Posterior cingulate gyrus (tissue), 11 donors: Measurements from ENCODE around the gene KCTD1.

Experiments used
- DNase-seq, 10 donors: peaks; one replicate each; pipeline versions ENCODE4 v3.0.0 to v3.0.0-alpha.2; 2020 to 2021; ENCODE audit warnings: mixed read lengths in 3 of 10
- intact Hi-C: fragments of 100-400 bp; cut with DNase I; formaldehyde crosslinking; loops from one replicate; pipeline ENCODE4 v1.15.1; 2023

Gene KCTD1

DNA sequence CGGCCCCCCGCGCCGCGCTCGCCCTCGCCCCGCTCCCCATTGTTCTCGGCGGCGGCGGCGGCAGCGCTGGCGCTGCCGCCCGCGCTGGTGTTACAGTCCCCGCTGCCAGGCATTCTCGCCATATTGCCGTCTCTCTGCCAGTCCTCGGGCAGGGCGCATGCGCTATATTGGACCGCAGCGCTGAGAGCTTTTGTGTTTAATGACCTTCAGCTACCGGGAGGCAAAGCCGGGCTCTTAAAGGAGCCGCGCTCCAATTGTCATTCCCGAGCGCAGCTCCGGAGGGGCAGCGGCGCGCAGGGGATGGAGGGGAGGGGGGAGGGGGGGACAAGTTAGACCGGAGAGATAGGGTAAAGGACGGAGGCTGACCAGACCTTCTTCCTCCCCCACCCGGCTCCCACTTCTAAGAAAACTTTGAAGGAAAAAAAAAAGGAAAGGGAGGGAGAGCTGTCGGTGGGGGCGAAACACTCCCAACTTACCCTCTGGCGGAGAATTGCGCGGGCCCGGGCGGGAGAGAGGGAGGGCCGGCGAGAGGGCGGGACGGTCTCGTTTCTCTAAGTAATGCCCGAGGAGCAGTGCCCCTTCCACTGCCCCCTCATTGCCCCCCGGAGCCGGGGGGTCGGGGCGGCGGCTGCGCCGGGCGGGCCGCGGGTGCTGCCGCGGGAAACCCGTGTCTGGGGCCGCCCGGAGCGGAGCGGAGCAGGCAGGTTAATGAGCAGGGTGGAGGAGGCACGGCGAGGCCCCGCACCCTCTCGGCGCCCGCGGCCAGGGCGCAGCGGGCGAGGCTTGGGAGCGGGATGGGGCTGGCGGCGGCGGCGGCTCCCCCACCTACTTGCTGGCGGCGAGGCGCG lies at the start of gene KCTD1:
KCTD1 (minus strand) TSS at position 139 of the 848 bp plus-strand sequence; CDS start at position 122, 17 bp downstream.
- DNase-seq: peak; percentile 70 to 95 (median 76)
- intact Hi-C loops: loop anchor here (2.0 to 10.0 kb wide), 2 partner anchors 94 to 108 kb away; no protein-coding TSS in a partner anchor

DNA sequence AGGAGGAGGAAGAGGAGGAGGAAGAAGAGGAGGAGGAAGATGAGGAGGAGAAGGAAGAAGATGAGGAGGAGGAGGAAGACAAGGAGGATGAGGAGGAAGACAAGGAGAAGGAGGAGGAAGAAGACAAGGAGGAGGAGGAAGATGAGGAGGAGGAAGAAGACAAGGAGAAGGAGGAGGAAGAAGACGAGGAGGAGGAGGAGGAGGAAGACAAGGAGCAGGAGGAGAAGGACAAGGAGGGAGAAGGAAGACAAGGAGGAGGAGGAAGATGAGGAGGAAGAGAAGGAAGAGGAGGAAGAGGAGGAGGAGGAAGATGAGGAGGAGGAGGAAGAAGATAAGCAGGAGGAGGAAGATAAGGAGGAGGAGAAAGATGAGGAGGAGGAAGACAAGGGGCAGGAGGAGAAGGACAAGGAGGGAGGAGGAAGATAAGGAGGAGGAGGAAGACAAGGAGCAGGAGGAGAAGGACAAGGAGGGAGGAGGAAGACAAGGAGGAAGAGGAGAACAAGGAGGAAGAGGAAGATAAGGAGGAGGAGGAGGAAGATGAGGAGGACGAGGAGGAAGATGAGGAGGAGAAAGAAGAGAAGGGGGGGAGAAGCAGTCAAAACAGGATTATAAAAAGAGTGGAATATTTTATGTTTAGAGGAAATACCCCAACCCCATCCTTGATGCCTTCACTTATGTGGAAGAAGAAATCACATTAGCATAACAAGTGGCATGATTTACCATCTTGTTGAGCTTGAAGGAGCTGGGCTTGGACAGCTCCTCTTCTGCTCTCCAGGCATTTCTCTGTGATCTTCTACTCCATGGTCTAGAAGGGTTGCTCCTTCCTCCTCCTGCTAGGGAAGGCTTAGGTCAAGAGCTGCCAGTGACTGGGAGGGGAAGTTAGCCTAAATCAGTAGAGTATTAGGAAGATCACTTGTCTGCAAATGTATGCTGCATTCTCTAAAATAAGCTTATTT lies 45.3 kb upstream of the KCTD1 start:
- no peak for DNase-seq
- intact Hi-C loops: no loop called here

DNA sequence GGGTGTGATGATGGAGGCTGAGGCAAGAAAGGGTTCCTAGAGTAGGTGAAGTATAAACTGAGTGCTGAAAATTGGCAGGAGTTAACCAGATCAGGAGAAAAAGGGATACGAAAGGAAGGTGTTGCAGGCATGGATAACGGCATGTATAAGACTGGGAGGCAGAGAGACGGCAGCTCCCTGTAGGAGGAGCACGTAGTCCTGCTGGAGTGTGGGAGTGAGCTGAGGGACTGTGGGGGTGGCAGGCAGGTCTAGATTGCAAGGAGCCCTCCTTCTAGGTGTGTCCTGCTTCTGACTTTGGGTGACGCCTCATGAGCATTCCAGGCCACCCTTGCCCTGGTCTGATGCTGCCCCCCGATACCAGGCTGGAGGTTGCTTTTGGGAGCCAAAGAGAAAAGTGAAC lies 36.4 kb upstream of the KCTD1 start:
- no peak for DNase-seq
- intact Hi-C loops: no loop called here

DNA sequence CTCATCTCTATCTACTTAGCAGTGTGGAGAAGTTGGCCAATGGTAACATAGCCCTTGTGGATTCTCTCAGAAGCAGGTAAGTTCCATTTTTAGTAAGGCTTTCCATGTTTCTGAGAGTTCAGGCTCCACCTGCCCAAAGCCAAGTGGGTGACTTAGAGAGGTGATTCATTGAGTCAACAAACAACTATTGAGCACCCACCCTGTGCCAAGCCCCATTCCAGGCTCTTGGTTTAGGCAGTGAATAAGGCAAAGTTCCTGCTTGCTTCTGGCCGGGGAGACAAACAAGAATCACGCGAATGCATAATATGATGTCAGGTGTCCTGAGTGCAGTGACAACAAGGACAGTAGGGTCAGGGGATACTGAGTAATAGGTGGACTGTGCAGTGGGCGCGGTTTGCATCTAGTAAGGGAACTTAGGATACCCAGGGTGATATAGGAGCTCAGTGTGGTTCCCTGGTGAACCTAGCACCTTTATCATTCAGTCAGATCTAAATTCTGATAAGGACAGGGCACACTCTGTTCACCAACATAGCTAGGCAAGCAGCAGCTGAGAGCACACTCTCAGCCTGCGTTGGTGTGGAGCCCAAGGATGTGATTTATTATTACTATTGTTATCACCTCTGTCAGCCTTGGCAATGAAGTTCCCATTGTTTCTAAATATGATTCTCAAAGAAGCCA lies 31.7 kb upstream of the KCTD1 start:
- DNase-seq: no peak
- intact Hi-C loops: no loop called here

DNA sequence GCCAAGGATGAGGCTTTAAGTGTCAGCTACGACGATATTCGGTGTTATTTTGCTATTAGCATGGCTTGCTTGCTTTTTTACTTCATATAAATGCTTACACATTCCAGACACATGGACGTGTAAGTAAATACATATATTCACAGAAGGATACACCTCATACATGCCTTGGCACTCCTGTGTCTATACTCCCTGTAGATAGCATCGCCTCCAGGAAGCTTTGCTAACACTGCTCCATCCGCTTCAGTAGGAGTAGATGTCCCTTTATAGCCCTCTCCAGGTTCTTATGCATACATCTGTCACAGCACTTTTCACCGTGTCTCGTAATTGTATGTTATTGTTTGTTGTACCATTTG lies 27.5 kb upstream of the KCTD1 start:
- intact Hi-C loops: no loop called here
- DNase-seq: no peak

DNA sequence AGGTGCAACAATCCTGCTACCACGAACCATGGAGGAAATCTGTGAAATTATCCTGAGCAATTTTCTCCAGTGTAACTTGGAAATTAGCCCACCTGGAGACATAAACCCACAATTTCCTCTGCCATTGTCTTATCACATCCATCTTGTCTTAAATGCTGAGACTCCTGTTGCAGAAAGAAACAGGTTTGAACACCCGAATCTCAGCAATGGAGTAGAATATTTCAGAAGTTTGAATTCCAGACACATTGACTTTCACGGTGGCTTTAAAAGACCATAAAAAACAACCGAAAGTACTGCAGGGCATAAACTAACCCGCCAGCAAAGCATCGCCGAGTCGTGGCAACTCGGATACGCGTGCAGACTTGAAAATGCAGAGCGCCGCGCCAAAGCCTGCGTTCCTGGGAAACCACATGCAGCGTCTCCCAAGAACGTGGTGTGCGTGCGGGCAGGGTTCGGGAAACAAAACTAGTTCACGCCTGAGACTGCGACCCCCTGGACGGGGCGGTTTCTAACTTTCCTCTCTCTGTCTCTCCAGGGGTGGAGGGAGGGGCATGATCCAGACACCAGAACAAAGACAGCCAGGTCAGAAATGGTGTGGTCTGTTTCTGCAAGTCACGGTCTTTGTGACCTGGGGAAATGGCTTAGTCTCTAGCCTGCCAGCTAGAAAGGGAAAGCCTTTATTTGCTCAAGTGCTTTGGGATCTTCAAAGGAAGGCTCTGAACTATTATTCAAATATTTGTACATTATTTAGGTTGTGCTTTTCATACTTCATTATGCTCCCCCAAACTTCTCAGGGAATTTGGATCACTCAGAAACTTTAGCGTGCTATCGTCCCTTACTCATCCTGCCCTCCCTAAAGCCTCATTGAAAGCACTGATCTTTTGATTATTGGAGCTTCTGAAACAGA lies 26.9 kb upstream of the KCTD1 start:
- intact Hi-C loops: no loop called here
- peak in 9 of 10 donors; percentile 28 to 92 (median 59) for DNase-seq

DNA sequence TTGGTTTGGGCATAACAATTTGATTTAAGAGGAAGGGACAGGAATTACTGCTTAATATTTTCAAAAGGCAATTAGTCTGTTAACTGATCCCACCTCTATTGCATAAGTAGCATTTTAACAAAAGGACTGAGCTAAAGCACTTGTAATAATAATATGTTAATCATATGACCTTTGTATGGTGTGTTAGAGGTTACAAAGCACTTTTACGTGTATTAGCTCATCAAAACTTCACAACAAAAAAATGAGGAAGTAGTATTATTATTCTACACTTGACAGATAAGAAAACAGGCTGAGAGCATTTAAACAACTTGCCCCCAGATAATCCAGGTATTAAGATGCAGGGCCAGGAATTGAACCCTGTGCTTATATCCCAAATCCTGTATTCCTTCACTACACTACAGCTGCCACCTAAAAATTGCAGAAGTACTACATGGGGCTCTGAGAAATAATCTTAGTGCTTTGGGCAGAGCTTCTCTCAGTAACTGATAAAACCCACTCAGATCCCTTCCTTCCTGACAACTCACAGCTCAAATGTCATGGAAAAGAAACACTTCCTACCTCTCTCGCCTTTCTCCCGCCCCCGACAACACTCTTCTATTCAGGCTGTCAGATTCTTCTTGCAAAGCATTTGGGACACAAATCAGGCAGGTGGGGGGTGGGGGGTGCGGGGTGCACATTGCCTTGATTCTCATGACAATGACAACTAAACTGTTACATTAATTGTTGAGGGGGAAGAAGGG lies 20.7 kb upstream of the KCTD1 start:
- intact Hi-C loops: no loop called here
- peak in 2 of 10 donors; percentile 12 to 42 for DNase-seq

DNA sequence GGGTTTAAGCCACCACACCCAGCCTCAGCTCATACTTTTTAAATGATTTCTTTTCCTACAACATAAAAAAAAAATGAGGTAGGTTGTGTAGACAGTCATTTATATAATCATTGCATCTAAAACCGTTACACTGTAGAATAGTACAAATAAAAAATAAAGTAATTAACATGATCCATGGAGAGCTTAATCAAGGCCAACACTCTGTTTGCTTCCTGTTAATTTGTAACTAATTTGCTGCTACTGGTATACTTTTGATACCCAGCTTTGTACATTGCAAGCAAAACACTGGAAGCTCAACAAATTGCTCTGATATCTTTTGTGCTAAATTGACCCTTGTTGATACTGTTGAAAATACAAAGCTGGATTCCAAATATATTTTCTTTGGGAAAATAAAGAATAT lies 20.2 kb upstream of the KCTD1 start:
- intact Hi-C loops: no loop called here
- DNase-seq: no peak

DNA sequence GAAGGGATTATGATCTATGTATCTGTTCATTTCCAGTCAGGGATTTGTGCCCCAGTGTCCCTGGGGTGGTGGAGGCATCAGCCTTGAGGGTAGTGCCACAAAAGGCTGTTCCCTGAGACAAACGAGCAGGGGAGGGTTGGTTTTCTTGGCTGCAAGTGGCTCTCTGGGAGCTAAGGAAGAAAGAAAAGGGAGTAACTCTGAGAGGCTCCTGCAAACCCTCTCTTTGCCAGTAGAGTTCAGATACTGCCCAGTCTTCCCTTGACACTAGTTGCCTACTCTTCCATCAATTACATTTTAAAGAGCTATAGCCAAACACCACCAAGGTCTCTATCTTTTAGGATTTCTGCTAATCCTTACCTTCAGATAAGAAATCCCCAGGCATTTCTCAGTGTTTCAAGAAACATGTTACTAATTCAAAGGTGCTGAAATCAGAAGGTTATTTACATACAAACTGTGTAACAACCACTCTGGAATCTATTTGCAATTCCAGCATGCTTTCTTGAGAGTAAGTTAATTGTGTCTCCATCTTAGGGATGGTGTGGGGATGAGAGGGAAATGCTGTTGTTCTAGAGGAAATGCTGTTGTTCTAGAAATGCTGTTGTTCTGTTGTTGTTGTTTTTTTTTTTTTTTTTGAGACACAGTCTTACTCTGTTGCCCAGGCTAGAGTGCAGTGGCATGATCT lies 18.7 kb upstream of the KCTD1 start:
- intact Hi-C loops: no loop called here
- DNase-seq: no peak

DNA sequence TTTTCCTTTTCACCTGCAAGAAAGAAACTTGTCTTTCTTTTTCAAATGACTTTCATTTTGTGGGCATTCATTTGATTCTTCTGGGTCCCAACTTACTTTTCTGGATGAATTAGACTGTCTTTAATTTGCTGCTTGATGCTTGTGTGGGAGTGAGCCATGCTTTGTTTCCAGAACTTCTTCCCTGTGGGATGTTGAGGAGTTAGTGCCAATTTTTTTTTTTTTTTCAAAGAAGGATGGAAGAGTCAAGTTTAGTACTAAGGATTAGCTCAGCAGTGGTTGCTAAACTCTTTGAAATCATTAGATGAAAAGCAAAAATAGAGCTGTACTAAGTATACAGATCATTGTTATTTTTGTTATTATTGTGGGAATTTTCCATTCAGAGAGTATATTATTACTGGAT lies 17.2 kb upstream of the KCTD1 start:
- intact Hi-C loops: no loop called here

DNA sequence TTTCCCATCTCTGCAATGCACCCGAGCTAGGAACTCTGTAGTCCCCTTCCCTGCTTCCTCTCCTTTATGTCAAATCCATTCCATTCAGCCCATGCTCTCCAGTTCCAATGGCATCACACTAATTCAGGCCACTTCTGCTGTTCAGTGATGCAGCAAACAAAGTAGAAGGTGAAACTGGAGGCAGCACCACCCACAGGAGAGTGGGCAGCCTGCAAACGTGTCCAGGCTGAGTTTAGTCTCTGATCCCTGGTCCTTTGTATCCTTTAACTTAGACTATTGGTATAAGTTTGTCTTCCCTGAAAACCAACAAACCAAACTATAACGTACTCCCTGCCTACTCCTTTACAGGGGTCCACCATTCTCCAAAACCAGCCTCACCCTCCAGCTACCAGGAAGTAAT lies 14.7 kb upstream of the KCTD1 start:
- intact Hi-C loops: no loop called here

More for the DNA sequence above, 17.2 kb upstream of the KCTD1 start:
- DNase-seq: no peak

DNA sequence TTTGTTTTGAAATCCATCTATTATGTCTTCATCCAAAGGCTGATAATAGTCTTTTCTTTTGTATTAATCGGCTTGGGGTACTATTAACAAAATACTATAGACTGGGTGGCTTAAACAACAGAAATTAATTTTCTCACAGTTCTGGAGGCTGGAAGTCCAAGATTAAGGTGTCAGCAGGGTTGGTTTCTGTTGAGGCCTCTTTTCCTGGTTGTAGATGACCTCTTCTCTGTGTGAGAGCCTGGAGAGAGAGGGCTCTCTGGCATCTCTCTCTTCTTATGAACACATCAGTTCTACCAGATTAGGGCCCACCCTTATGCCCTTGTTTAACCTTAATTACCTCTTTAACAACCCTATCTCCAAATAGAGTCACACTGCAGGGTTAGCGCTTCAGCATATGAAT lies 14.2 kb upstream of the KCTD1 start:
- intact Hi-C loops: no loop called here
- no peak for DNase-seq

More for the DNA sequence above, 14.7 kb upstream of the KCTD1 start:
- peak in 1 of 10 donors; percentile 62 for DNase-seq

DNA sequence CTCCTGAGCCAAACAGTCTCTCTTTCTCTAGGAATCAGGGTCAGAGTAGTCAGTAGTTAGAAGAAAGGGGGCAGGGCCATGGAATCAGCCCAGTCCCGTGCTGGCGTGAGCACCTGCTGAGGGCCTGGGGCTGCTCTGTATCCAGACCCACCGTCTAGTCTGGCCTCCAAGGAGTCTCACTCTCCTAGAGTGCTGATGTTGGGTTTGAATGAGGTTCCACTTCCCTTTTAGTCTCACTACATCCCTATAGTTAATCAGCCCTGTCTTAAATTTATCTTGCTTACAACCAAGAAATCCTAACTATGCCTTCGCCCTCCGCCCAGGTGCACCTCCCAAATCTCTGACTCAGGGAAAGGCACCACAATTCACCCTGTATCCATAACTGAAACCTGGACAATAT lies 13.4 kb upstream of the KCTD1 start:
- intact Hi-C loops: no loop called here
- peak in 1 of 10 donors; percentile 29 for DNase-seq

DNA sequence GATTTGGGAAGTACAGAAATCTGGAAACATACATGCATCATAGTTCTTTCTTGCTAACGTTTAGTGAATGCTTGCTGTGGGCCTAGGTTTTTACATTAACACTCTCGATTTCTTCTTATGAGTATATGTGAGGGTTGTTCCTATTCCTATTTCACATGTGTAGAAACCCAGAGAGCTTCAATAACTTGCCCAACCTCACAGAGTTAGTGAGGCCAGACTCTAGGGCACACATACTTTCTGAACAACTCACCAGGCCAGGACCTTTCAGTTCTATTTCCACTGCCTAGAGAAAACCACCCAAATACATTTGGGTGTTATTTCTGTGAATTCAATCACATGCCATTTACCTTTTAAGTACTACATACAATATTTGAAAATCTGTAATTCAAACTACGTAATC lies 8.2 kb upstream of the KCTD1 start:
- DNase-seq: no peak
- intact Hi-C loops: no loop called here

DNA sequence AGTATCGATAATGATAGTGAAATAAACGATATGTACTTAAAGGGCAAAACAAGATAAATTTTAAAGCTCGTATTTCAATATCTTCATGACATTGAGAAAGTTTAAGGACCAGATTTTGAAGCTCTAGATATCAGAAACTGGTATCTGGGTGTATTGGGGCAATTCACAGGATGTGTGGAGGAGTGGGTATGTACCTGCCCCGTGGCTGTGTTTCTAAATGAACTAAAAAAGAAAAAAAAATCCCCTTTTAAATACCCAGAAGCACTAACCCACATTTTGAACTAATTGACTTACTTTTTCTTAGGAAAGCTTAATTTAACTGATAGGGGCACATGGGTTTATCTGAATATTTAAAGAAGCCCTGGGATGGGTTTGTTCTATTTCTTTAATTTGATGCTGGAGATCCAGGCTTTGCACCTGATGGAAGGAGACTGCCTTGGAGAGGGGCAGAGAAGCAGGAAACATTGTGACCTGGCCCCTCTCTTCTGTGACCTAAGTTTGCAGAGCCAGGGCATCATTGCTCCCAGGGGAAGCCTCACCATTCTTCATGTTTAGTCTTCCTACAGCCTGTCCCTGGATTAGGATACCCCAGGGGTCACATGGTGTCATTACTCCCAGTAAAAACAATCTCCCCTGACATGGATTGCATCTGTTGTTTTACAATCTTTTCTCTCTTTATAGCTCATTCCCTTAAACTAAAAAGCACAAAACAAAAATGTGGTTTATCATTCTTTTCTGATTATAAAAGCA lies 7.6 kb upstream of the KCTD1 start:
- intact Hi-C loops: no loop called here

DNA sequence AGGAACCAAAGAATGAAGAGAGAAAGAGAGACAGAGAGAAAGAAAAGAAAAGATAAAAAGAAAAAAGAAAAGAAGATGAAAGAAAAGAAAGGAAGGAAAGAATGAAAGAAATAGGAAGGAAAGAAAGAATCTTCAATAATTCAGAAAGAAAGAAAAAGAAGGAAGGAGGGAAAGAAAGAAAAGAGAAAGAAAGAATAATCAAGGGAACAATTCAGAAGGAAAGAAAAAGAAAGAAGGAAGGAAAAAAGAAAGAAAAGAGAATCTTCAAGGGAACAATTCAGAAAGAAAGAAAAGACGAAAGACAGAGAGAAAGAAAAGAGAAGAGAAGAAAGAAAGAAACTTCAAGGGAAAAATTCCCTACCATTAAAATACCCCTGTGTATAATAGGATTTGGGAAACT lies 5.6 kb upstream of the KCTD1 start:
- intact Hi-C loops: no loop called here
- DNase-seq: no peak

More for the DNA sequence above, 7.6 kb upstream of the KCTD1 start:
- DNase-seq: no peak

DNA sequence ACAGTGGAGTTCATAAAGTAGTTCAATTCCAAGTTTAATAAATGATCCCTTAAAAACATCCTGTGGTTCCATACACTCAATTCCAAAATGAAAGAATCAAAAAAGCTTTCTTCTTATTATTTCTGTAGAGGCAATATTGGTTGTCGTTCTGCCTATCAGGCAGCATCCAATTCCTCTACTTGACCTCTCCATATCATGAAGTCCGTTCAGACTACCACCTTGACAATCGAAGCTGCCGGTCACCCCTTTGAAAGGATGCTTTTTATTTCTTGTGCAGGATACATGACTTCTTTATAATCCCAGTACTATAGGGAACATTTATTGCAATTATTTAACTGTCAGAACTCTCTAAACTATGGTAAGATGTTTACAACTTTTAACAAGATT lies 3.3 kb upstream of the KCTD1 start:
- no peak for DNase-seq
- intact Hi-C loops: no loop called here
